H9 (cell line): ENCODE data around the gene DUSP1. TPM values are rescaled to one million over a fixed set of nuclear protein-coding genes. Genes with fewer than 3 reads are reported as not detected.

ENCODE experiments used
- DNase-seq: peaks from one replicate; pipeline ENCODE4 v3.0.0-alpha.2; 2017
- H2AFZ ChIP-seq: one replicate; pipeline ENCODE4 v1.6.1; 2013; ENCODE audit warnings: mild to moderate bottlenecking, low read length, control low read depth, moderate library complexity
- H2AK5ac ChIP-seq: 2 replicates; pipeline ENCODE4 v1.6.1; 2013; ENCODE audit warnings: low read length, control low read depth, mixed read lengths; ENCODE audit not compliant: insufficient read length
- H2BK120ac ChIP-seq: one replicate; pipeline ENCODE4 v1.6.1; 2013; ENCODE audit warnings: low read depth, mild to moderate bottlenecking, low read length, control low read depth, inconsistent platforms; ENCODE audit not compliant: poor library complexity, severe bottlenecking
- H2BK12ac ChIP-seq: 2 replicates; pipeline ENCODE4 v1.6.1; 2013; ENCODE audit warnings: low read length, control low read depth, mixed read lengths, low read depth; ENCODE audit not compliant: insufficient read length
- H2BK15ac ChIP-seq: 2 replicates; pipeline ENCODE4 v1.6.1; 2013; ENCODE audit warnings: low read depth, low read length, control low read depth
- H2BK20ac ChIP-seq: one replicate; pipeline ENCODE4 v1.6.1; 2013; ENCODE audit warnings: low read depth, mild to moderate bottlenecking, low read length, control low read depth, inconsistent platforms; ENCODE audit not compliant: poor library complexity, severe bottlenecking
- H2BK5ac ChIP-seq: 2 replicates; pipeline ENCODE4 v1.6.1; 2013; ENCODE audit warnings: low read length, control low read depth, mixed read lengths; ENCODE audit not compliant: insufficient read length
- H3K14ac ChIP-seq: 2 replicates; pipeline ENCODE4 v1.6.1; 2013; ENCODE audit warnings: low read length, control low read depth; ENCODE audit not compliant: insufficient read depth
- H3K18ac ChIP-seq: 2 replicates; pipeline ENCODE4 v1.6.1; 2013; ENCODE audit warnings: low read depth, mild to moderate bottlenecking, mixed read lengths, low read length, control low read depth; ENCODE audit not compliant: insufficient read length
- H3K23ac ChIP-seq: 2 replicates; pipeline ENCODE4 v1.6.1; 2013; ENCODE audit warnings: low read length, control low read depth, mixed read lengths, low read depth; ENCODE audit not compliant: insufficient read length
- H3K23me2 ChIP-seq: 2 replicates; pipeline ENCODE4 v1.6.1; 2013; ENCODE audit warnings: low read depth, mild to moderate bottlenecking, mixed read lengths, low read length, control low read depth; ENCODE audit not compliant: insufficient read length, poor library complexity, severe bottlenecking
- H3K27ac ChIP-seq: 2 replicates; pipeline ENCODE4 v1.5.1; 2013; ENCODE audit warnings: low read length, control low read depth, mixed read lengths, low read depth; ENCODE audit not compliant: insufficient read length
- H3K27me3 ChIP-seq: 2 replicates; pipeline ENCODE4 v1.6.1; 2013; ENCODE audit warnings: low read length, control low read depth, inconsistent platforms; ENCODE audit not compliant: insufficient read depth
- H3K4ac ChIP-seq: 2 replicates; pipeline ENCODE4 v1.6.1; 2013; ENCODE audit warnings: low read depth, mild to moderate bottlenecking, control low read depth, inconsistent platforms, low read length, moderate library complexity
- H3K4me1 ChIP-seq: 2 replicates; pipeline ENCODE4 v1.6.1; 2013; ENCODE audit warnings: low read length, control low read depth, inconsistent platforms; ENCODE audit not compliant: insufficient read depth
- H3K4me2 ChIP-seq: 2 replicates; pipeline ENCODE4 v1.6.1; 2013; ENCODE audit warnings: low read length, control low read depth, mixed read lengths; ENCODE audit not compliant: insufficient read length, insufficient read depth
- H3K56ac ChIP-seq: 2 replicates; pipeline ENCODE4 v1.6.1; 2013; ENCODE audit warnings: low read depth, mild to moderate bottlenecking, mixed read lengths, low read length, control low read depth; ENCODE audit not compliant: insufficient read length
- H3K79me1 ChIP-seq: 2 replicates; pipeline ENCODE4 v1.6.1; 2013; ENCODE audit warnings: low read depth, mild to moderate bottlenecking, moderate library complexity, low read length, control low read depth, inconsistent platforms; ENCODE audit not compliant: insufficient read depth, poor library complexity, severe bottlenecking
- H3K79me2 ChIP-seq: 2 replicates; pipeline ENCODE4 v1.6.1; 2013; ENCODE audit warnings: low read length, control low read depth, inconsistent platforms; ENCODE audit not compliant: insufficient read depth
- H3K9ac ChIP-seq: 2 replicates; pipeline ENCODE4 v1.6.1; 2013; ENCODE audit warnings: low read length, control low read depth, mixed read lengths; ENCODE audit not compliant: insufficient read length; ENCODE audit errors: extremely low read depth
- H3K9me3 ChIP-seq: one replicate; pipeline ENCODE4 v1.6.1; 2013; ENCODE audit warnings: low read depth, low read length, inconsistent platforms; ENCODE audit not compliant: control insufficient read depth
- H3T11ph ChIP-seq: one replicate; pipeline ENCODE4 v1.6.1; 2013; ENCODE audit warnings: mild to moderate bottlenecking, low read length, control low read depth, inconsistent platforms
- H4K20me1 ChIP-seq: one replicate; pipeline ENCODE4 v1.6.1; 2013; ENCODE audit not compliant: control insufficient read depth, insufficient read length, insufficient read depth
- H4K5ac ChIP-seq: 2 replicates; pipeline ENCODE4 v1.6.1; 2013; ENCODE audit warnings: low read depth, mild to moderate bottlenecking, mixed read lengths, low read length, control low read depth; ENCODE audit not compliant: insufficient read length
- H4K8ac ChIP-seq: replicated peaks from 2 replicates; pipeline ENCODE4 v1.6.1; 2013; ENCODE audit warnings: low read length, control low read depth, mixed read lengths, low read depth; ENCODE audit not compliant: insufficient read length
- H4K91ac ChIP-seq: 2 replicates; pipeline ENCODE4 v1.6.1; 2013; ENCODE audit warnings: low read depth, mild to moderate bottlenecking, moderate library complexity, mixed read lengths, low read length, control low read depth; ENCODE audit not compliant: insufficient read length
- H3K27ac Mint-ChIP-seq, 3 experiments: 2 replicates in 2 of 3; 3 replicates in 1 of 3; pipeline ENCODE4 v1.8.0; 2020 to 2021; ENCODE audit warnings: mixed read lengths in 3 of 3, mild to moderate bottlenecking in 1 of 3, moderate library complexity in 1 of 3
- H3K27me3 Mint-ChIP-seq: 2 replicates; pipeline ENCODE4 v1.8.0; 2021; ENCODE audit warnings: low read depth, mild to moderate bottlenecking, moderate library complexity, mixed read lengths
- H3K36me3 Mint-ChIP-seq, 3 experiments: 2 replicates in 2 of 3; 3 replicates in 1 of 3; pipeline ENCODE4 v1.8.0; 2020 to 2021; ENCODE audit warnings: low read depth in 3 of 3, mixed read lengths in 3 of 3; ENCODE audit not compliant: insufficient read depth in 1 of 3
- H3K4me1 Mint-ChIP-seq, 2 experiments: 2 replicates each; pipeline ENCODE4 v1.8.0; 2020; ENCODE audit warnings: mixed read lengths in 2 of 2
- H3K4me3 Mint-ChIP-seq, 2 experiments: 2 replicates in 1 of 2; 3 replicates in 1 of 2; pipeline ENCODE4 v1.8.0; 2020 to 2021; ENCODE audit warnings: mild to moderate bottlenecking in 2 of 2, mixed read lengths in 2 of 2, moderate library complexity in 1 of 2
- H3K9me3 Mint-ChIP-seq, 2 experiments: 2 replicates in 1 of 2; 3 replicates in 1 of 2; pipeline ENCODE4 v1.8.0; 2020; ENCODE audit warnings: mild to moderate bottlenecking in 2 of 2, mixed read lengths in 2 of 2, moderate library complexity in 1 of 2
- CTCF ChIP-seq: fragments of 200-600 bp; sonication (generic); conservative IDR thresholded peaks from 3 replicates; pipeline ENCODE4 v1.8.0; 2021; ENCODE audit warnings: antibody characterized with exemption, mild to moderate bottlenecking
- WGBS: extraction: QIAGEN DNeasy Blood & Tissue Kit; methylation state at CpG from one replicate; pipeline ENCODE4 v1.1.7; 2013; ENCODE audit warnings: missing lambda C conversion rate, low lambda C conversion rate, mixed read lengths; ENCODE audit not compliant: insufficient read length; ENCODE audit errors: extremely low coverage; 5-methylcytosine and 5-hydroxymethylcytosine counted together
- total RNA-seq: library from RNA; stranded (reverse); gene quantifications from 2 replicates; pipeline ENCODE4 v1.2.1, GENCODE V29; 2021

DUSP1 gene
- total RNA-seq, 1 experiment from 2014 or later = 10.9 TPM

- H3K4me3 Mint-ChIP-seq = peak overlapping the region; percentile 84 to 86
These were observed 1.3 kb upstream of the DUSP1 start for GRCh38 chr5:172772112-172772906.

More at GRCh38 chr5:172772112-172772906, 1.3 kb upstream of the DUSP1 start:
- no peak overlapping the region for H2BK120ac ChIP-seq
- H2BK20ac ChIP-seq = no peak overlapping the region
- DNase-seq = peak; percentile 89
- no peaks in the 10 kb centered on the region for H3K79me2 ChIP-seq
- Mint-ChIP-seq H3K36me3 (peaks cover 11 to 24% (median 23%) of the 10 kb centered on the region in 3 experiments), H3K9me3 (no peaks in the 10 kb centered on the region; a peak in 1 of 5 replicates), H3K27me3 (peaks cover 36% of the 10 kb centered on the region), H3K27ac (no peak overlapping the region), H3K4me1 (peaks cover 17 to 27% of the 10 kb centered on the region in 2 experiments)
- H3K4me2 ChIP-seq = peak overlapping the region; percentile 63
- peak; percentile 96 for TF ChIP-seq CTCF
- H3K9ac ChIP-seq = no peak overlapping the region
- no peak overlapping the region for H3T11ph ChIP-seq
- H2BK15ac ChIP-seq = no peak overlapping the region; the same call in 1 of the 2 replicates
- no peak overlapping the region for H2BK12ac ChIP-seq
- H2AK5ac ChIP-seq = no peak overlapping the region
- H2BK5ac ChIP-seq = no peak overlapping the region
- H3K79me1 ChIP-seq = no peaks in the 10 kb centered on the region
- H4K5ac ChIP-seq = no peak overlapping the region
- H3K23ac ChIP-seq = no peak overlapping the region
- H4K8ac ChIP-seq = no peak overlapping the region
- no peak overlapping the region for H3K27ac ChIP-seq
- H2AFZ ChIP-seq = no peak overlapping the region
- no CpG with 5 or more reads among the region's 50 CpGs for WGBS
- H3K9me3 ChIP-seq = no peaks in the 10 kb centered on the region
- peak overlapping the region; percentile 0 for H3K18ac ChIP-seq
- peaks cover 13% of the 10 kb centered on the region for H3K23me2 ChIP-seq
- H3K4ac ChIP-seq = no peak overlapping the region
- H3K4me1 ChIP-seq = no peaks in the 10 kb centered on the region
- H3K56ac ChIP-seq = no peak overlapping the region
- no peak overlapping the region for H4K91ac ChIP-seq
- peaks cover 2% of the 10 kb centered on the region; the same call in 1 of the 2 replicates for H3K27me3 ChIP-seq
- H3K14ac ChIP-seq = peak overlapping the region; percentile 67; the same call in 1 of the 2 replicates
- H4K20me1 ChIP-seq = no peaks in the 10 kb centered on the region
